ENCODE results near the gene MAP3K7.

Gene MAP3K7

GRCh38 chr6:90483116-90483839, 103.6 kb downstream of the MAP3K7 start:
- no peak for DNase-seq

GRCh38 chr6:90480666-90481065, 106.2 kb downstream of the MAP3K7 start:
- no peak for DNase-seq

DNA sequence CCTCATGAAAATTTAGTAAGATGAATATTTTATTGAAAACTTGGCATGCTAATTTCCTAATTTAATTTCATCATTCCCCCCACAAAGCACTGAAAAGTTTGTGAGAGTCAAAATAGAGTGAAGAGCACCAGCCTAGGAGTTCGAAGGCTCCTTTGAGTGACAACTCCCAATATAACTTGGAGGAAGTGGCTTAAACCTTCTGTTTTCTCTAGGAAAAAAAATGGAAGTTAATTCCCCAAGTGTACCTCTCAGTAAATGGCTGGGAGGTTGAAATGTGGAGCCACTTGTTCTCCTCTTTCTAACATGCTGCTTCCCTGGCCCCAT, 107.3 kb downstream of the MAP3K7 start:
- DNase-seq, result no peak

DNA sequence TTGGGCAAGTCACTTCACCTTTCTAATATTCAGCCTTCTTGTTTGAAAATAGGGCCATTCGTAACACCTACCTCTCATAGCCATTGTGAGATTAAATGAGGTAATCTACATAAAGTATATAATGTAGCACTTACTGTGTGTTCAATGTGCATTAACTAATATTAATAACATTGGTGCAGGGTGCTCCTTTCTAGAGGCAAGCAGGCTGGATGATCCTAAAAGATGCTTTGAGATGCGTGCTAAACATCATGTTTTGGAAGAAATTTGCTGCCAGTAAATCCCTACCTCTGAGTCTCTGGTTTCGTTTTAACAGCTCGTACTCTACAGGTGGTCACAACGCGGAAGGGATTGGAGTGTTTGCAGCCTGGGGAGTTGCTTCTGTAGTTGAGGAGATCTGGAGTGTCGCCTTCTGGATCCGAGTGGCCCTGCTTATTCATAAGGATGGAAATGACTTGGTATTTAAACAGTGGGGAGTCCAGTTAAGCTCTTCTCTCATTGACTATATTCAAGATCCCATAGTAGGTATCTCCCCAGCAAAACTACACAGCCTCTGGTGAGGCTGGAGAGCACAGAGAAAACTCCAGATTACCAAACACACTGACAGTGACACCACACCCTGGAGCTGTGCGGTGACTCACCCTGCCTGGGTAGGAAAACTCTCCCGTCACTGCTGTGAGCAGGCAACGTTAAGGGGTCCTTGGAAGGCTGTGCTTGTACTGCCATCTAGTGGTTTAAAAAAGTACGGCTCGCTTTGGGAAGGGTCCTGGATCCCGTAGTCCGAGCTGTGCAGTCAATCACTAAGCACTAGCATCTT, 107.9 kb downstream of the MAP3K7 start:
- peak; percentile 83 for DNase-seq

DNA sequence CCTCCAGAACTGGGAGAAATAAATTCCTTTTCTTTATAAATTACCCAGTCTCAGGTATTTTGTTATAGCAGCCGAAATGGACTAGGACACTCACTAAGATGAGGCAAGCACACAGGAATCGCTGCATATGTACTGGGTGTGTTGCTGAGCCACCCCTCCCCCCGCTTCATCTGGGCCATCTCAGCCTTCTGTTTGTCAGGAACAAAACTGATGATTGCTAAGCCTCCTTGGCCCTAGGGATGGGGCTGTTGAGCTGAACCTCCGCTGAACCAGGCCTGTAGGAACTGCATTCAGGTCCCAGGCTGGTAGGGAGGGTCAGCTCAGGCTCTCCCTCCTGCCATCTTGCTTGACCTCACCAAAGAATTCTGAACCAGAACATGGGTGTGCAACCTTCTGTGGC, 108.6 kb downstream of the MAP3K7 start:
- DNase-seq, result peak; percentile 29

- no peak for DNase-seq
Observed at GRCh38 chr6:90477366-90477765, 109.5 kb downstream of the MAP3K7 start.

GRCh38 chr6:90472716-90473115, 114.2 kb downstream of the MAP3K7 start:
- no peak for DNase-seq

- DNase-seq, result no peak
Observed at GRCh38 chr6:90471263-90471662, 115.6 kb downstream of the MAP3K7 start.

DNA sequence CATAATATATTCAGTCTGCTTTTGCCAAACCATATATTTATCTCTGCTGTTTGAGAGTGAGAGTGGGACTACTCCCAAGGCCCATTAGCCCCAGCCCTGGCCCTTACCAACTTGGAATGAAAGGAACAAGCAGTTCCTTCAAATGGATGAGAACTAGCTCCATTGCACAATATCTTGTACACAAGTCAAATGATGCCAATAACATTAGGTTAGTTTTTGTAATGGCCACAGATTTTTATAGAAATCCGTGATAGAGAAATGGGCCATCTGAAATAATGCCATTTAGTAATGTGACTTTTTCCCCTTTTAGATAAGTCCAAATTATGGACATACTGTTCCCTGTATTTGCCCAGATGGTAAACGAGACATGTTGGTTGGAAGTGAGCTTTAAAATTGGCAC, 117.0 kb downstream of the MAP3K7 start:
- DNase-seq, result no peak

GRCh38 chr6:90468859-90469258, 118.0 kb downstream of the MAP3K7 start:
- no peak for DNase-seq

- peak; percentile 35 for DNase-seq
Observed at GRCh38 chr6:90468080-90468479, 118.8 kb downstream of the MAP3K7 start.

DNA sequence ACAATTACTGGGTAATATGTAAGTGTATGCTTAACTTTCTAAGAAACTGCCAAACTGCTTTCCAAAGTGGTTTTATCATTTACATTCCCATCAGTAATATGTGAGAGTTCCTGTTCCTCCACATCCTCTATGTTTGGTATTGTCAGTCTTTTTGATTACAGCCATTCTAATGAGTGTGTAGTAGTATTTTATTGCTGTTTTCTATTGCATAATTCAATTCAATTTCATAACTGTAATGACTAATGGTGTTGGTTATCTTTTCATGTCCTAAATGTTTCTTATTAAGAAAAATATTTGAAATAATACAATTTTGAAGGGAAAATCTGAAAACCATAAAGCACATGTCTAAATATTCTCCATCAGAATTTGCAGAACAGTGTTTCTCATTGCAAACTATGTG, 119.3 kb downstream of the MAP3K7 start:
- DNase-seq, result no peak

GRCh38 chr6:90466154-90466940, 120.5 kb downstream of the MAP3K7 start:
- peak; percentile 48 for DNase-seq

DNA sequence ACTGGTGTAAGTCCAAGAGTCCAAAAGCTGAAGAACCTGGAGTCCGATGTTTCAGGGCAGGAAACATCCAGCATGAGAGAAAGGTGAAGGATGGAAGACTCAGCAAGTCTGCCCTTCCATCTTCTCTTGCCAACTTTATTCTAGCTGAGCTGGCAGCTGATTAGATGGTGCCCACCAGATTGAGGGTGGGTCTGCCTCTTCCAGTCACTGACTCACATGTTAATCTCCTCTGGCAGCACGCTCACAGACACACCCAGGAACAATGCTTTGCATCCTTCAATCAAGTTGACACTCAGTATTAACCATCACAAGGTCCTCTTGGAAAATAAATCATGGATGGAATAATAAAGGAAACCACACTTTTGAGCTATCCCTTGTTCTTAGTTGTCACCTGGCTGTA, 121.2 kb downstream of the MAP3K7 start:
- DNase-seq, result no peak

- no peak for DNase-seq
Observed at GRCh38 chr6:90464507-90464906, 122.4 kb downstream of the MAP3K7 start.

- no peak for DNase-seq
Observed at GRCh38 chr6:90463874-90464273, 123.0 kb downstream of the MAP3K7 start.
